Activated naive CD4-positive, alpha-beta T cell treated with anti-CD3 and anti-CD28 coated beads, Interleukin-2, amount 50 U/mL, for 24 hours (primary cell): Measurements from ENCODE around the gene RRAS2.

Source experiments
- H3K27ac Mint-ChIP-seq: one replicate; pipeline ENCODE4 v1.8.0; 2021; ENCODE audit warnings: mild to moderate bottlenecking, mixed read lengths
- H3K27me3 Mint-ChIP-seq: one replicate; pipeline ENCODE4 v1.8.0; 2021; ENCODE audit warnings: mixed read lengths
- H3K36me3 Mint-ChIP-seq: one replicate; pipeline ENCODE4 v1.8.0; 2021; ENCODE audit warnings: mixed read lengths
- H3K4me1 Mint-ChIP-seq: one replicate; pipeline ENCODE4 v1.8.0; 2021; ENCODE audit warnings: mixed read lengths
- H3K4me3 Mint-ChIP-seq: one replicate; pipeline ENCODE4 v1.8.0; 2021; ENCODE audit warnings: mild to moderate bottlenecking, mixed read lengths
- H3K9me3 Mint-ChIP-seq: one replicate; pipeline ENCODE4 v1.8.0; 2021; ENCODE audit warnings: mixed read lengths

The RRAS2 gene

GRCh38 chr11:14334192-14334591 lies 24.8 kb downstream of the RRAS2 start:
- peaks cover 45% of the 10 kb centered on the region for H3K4me1 Mint-ChIP-seq
- H3K36me3 Mint-ChIP-seq, result peaks cover 14% of the 10 kb centered on the region
- H3K27me3 Mint-ChIP-seq, result no peaks in the 10 kb centered on the region
- H3K9me3 Mint-ChIP-seq, result peaks cover 6% of the 10 kb centered on the region
- H3K4me3 Mint-ChIP-seq, result no peak overlapping the region
- no peak overlapping the region for H3K27ac Mint-ChIP-seq

DNA sequence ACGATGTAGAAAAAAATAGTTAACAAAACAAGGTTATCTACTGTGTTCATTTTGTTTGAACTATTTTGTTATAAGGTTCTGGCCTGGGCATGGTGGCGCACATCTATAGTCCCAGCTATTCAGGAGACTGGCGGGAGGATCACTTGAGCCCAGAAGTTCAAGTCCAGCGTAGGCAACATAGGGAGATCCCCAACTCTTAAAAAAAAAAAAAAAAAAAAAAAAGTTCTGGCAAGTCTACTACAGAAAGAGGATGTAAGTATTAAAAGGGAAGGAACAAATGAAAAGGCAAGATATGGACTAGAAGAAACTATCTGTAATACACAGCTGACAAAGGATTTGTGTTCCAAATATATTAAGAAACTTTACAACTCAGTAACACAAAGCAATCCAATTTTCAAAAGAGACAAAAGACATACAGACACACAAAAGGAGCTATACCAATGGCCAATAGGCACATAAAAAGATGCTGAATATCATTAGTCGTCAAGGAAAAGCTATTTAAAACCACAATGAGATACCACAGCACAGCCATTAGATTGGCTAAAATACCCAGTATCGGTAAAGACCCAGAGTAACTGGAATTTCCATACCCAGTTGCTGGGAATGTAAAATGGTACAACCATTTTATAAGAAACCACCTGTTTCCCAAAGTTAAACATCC lies 27.4 kb downstream of the RRAS2 start:
- no peak overlapping the region for H3K27ac Mint-ChIP-seq
- H3K9me3 Mint-ChIP-seq, result peaks cover 6% of the 10 kb centered on the region
- H3K36me3 Mint-ChIP-seq, result peaks cover 13% of the 10 kb centered on the region
- H3K27me3 Mint-ChIP-seq, result no peaks in the 10 kb centered on the region
- no peak overlapping the region for H3K4me3 Mint-ChIP-seq
- peaks cover 45% of the 10 kb centered on the region for H3K4me1 Mint-ChIP-seq

DNA sequence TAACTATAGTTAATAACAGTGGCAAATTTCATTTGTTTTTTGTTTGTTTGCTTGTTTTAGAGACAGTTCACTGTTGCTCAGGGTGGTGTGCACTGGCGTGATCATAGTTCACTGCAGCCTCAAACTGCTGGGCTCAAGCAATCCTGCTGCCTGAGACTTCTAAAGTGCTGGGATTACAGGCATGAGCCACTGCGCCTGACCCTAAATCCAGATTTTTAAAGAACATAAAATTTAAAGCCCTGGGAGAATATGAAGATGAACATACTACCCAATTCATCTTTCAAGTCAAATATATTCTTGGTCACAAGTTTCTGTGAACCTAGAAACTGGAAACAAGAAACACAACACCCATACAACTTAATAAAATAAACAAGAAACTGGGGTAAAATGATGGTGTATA lies 28.1 kb downstream of the RRAS2 start:
- Mint-ChIP-seq H3K4me3 (no peak overlapping the region), H3K27ac (no peak overlapping the region), H3K9me3 (peaks cover 6% of the 10 kb centered on the region), H3K36me3 (peaks cover 7% of the 10 kb centered on the region), H3K4me1 (peaks cover 38% of the 10 kb centered on the region), H3K27me3 (no peaks in the 10 kb centered on the region)

- peaks cover 26% of the 10 kb centered on the region for H3K4me1 Mint-ChIP-seq
- peaks cover 2% of the 10 kb centered on the region for H3K36me3 Mint-ChIP-seq
- no peak overlapping the region for H3K27ac Mint-ChIP-seq
- no peak overlapping the region for H3K4me3 Mint-ChIP-seq
- no peaks in the 10 kb centered on the region for H3K27me3 Mint-ChIP-seq
- H3K9me3 Mint-ChIP-seq, result no peaks in the 10 kb centered on the region
Observed at GRCh38 chr11:14329702-14330101, 29.3 kb downstream of the RRAS2 start.

GRCh38 chr11:14327116-14327515 lies 31.9 kb downstream of the RRAS2 start:
- H3K4me3 Mint-ChIP-seq, result no peak overlapping the region

GRCh38 chr11:14323118-14323676 lies 35.8 kb downstream of the RRAS2 start:
- Mint-ChIP-seq H3K27ac (no peak overlapping the region), H3K4me1 (peaks cover 50% of the 10 kb centered on the region), H3K9me3 (no peaks in the 10 kb centered on the region), H3K27me3 (no peaks in the 10 kb centered on the region), H3K36me3 (no peaks in the 10 kb centered on the region), H3K4me3 (no peak overlapping the region)

More at GRCh38 chr11:14327116-14327515, 31.9 kb downstream of the RRAS2 start:
- no peaks in the 10 kb centered on the region for H3K36me3 Mint-ChIP-seq
- H3K27me3 Mint-ChIP-seq, result no peaks in the 10 kb centered on the region
- no peaks in the 10 kb centered on the region for H3K9me3 Mint-ChIP-seq
- no peak overlapping the region for H3K27ac Mint-ChIP-seq
- peaks cover 34% of the 10 kb centered on the region for H3K4me1 Mint-ChIP-seq

GRCh38 chr11:14322510-14322909 lies 36.5 kb downstream of the RRAS2 start:
- Mint-ChIP-seq H3K36me3 (peaks cover 2% of the 10 kb centered on the region), H3K27ac (no peak overlapping the region), H3K9me3 (no peaks in the 10 kb centered on the region), H3K4me3 (no peak overlapping the region), H3K4me1 (peaks cover 54% of the 10 kb centered on the region), H3K27me3 (no peaks in the 10 kb centered on the region)

DNA sequence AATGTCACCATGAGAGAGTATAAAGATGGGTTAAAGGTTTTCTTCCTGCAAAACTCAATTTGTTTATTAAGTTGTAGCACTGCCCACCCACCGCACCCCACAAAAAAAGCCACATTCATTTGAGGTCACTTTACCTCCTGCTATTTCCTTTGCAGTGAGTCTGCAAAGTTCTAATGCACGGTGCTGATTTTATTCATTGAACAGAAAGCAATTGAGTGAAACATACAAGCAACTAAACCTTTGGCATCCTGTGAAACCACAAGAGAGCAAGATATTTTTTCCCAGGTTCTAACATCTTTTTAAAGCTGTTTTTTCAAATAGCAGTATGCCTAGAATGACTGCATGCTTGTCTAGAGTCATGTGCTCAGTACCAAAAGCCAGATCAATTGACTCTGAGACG lies 39.0 kb downstream of the RRAS2 start:
- peaks cover 58% of the 10 kb centered on the region for H3K4me1 Mint-ChIP-seq
- H3K36me3 Mint-ChIP-seq, result peaks cover 4% of the 10 kb centered on the region
- H3K27me3 Mint-ChIP-seq, result no peaks in the 10 kb centered on the region
- no peak overlapping the region for H3K4me3 Mint-ChIP-seq
- H3K9me3 Mint-ChIP-seq, result no peaks in the 10 kb centered on the region
- peak overlapping the region; percentile 11 for H3K27ac Mint-ChIP-seq

- H3K9me3 Mint-ChIP-seq, result no peaks in the 10 kb centered on the region
- H3K4me3 Mint-ChIP-seq, result no peak overlapping the region
- H3K27me3 Mint-ChIP-seq, result no peaks in the 10 kb centered on the region
- no peak overlapping the region for H3K27ac Mint-ChIP-seq
- peaks cover 68% of the 10 kb centered on the region for H3K4me1 Mint-ChIP-seq
- peaks cover 5% of the 10 kb centered on the region for H3K36me3 Mint-ChIP-seq
Observed at GRCh38 chr11:14318581-14318981, 40.4 kb downstream of the RRAS2 start.

GRCh38 chr11:14317659-14318325 lies 41.2 kb downstream of the RRAS2 start:
- Mint-ChIP-seq H3K27ac (no peak overlapping the region), H3K4me1 (peaks cover 71% of the 10 kb centered on the region), H3K27me3 (no peaks in the 10 kb centered on the region), H3K9me3 (no peaks in the 10 kb centered on the region), H3K4me3 (no peak overlapping the region), H3K36me3 (peaks cover 5% of the 10 kb centered on the region)

DNA sequence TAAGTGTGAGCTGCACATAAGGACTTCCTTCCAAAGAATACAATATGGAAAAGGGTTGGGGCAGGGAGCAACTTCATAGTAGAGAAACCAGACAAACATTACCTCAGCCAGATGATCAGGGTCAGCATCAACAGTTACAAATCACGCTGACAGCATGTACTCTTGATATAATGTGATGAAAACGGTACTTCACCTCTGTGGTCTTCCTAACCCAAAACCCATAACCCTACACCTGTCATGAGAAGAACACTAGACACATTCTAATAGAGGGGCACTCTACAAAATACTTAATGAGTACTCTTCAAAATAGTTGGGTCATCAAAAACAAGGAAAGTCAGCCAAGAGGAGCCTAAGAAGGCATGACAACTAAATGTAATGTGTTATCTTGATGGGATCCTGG lies 43.9 kb downstream of the RRAS2 start:
- peak overlapping the region; percentile 55 for H3K27ac Mint-ChIP-seq
- no peaks in the 10 kb centered on the region for H3K9me3 Mint-ChIP-seq
- no peaks in the 10 kb centered on the region for H3K27me3 Mint-ChIP-seq
- peaks cover 57% of the 10 kb centered on the region for H3K4me1 Mint-ChIP-seq
- H3K36me3 Mint-ChIP-seq, result peaks cover 5% of the 10 kb centered on the region
- H3K4me3 Mint-ChIP-seq, result no peak overlapping the region

- no peaks in the 10 kb centered on the region for H3K9me3 Mint-ChIP-seq
- peak overlapping the region; percentile 78 for H3K4me3 Mint-ChIP-seq
- no peaks in the 10 kb centered on the region for H3K27me3 Mint-ChIP-seq
- H3K4me1 Mint-ChIP-seq, result peaks cover 49% of the 10 kb centered on the region
- H3K27ac Mint-ChIP-seq, result peak overlapping the region; percentile 93
- peaks cover 5% of the 10 kb centered on the region for H3K36me3 Mint-ChIP-seq
Observed at GRCh38 chr11:14314127-14314526, 44.9 kb downstream of the RRAS2 start.

- Mint-ChIP-seq H3K4me1 (peaks cover 38% of the 10 kb centered on the region), H3K36me3 (peaks cover 5% of the 10 kb centered on the region), H3K27me3 (no peaks in the 10 kb centered on the region), H3K9me3 (no peaks in the 10 kb centered on the region), H3K27ac (peak overlapping the region; percentile 79), H3K4me3 (peak overlapping the region; percentile 33)
Observed at GRCh38 chr11:14312736-14313438, 46.1 kb downstream of the RRAS2 start.

DNA sequence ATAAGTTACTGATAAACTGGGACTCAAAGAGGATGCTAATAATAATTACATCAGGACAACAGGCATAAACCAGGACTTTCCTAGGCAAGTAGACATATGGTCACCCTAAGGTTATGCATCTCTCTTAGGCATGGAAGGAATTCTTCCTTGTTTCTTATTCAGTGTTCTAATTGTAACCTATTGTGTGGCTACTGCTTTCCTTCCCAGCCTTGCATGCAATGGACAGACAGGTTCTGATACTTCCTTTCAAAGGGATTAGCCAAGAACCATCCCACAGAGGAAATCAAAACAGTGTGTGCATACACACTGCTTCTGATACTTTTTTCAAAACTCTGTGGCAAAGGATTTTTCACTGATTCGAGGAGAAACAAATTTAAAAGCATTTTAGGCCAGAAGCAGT lies 48.3 kb downstream of the RRAS2 start:
- Mint-ChIP-seq H3K27me3 (no peaks in the 10 kb centered on the region), H3K27ac (no peak overlapping the region), H3K4me3 (no peak overlapping the region), H3K9me3 (no peaks in the 10 kb centered on the region), H3K4me1 (peaks cover 30% of the 10 kb centered on the region), H3K36me3 (peaks cover 1% of the 10 kb centered on the region)

GRCh38 chr11:14309425-14310192 lies 49.4 kb downstream of the RRAS2 start:
- H3K36me3 Mint-ChIP-seq, result peaks cover 1% of the 10 kb centered on the region
- no peaks in the 10 kb centered on the region for H3K9me3 Mint-ChIP-seq
- no peak overlapping the region for H3K27ac Mint-ChIP-seq

More at GRCh38 chr11:14309425-14310192, 49.4 kb downstream of the RRAS2 start:
- Mint-ChIP-seq H3K4me1 (peaks cover 25% of the 10 kb centered on the region), H3K27me3 (no peaks in the 10 kb centered on the region), H3K4me3 (no peak overlapping the region)
